Upper lobe of left lung (tissue), 6 donors: ENCODE results near the gene HK1. TPM values are rescaled to one million over a fixed set of nuclear protein-coding genes. Genes with fewer than 3 reads are reported as not detected.

Source experiments
- ATAC-seq, 2 donors: fragments of 200-7000 bp; cut with Tn5 transposase; one replicate each; pipeline ENCODE4 v1.9.1; 2022; ENCODE audit warnings: mild to moderate bottlenecking in 2 of 2, moderate library complexity in 2 of 2; ENCODE audit not compliant: low FRiP score in 2 of 2
- DNase-seq, 2 donors: peaks; one replicate each; pipeline ENCODE4 v3.0.0-alpha.2; 2019 to 2020
- H3K27ac ChIP-seq, 4 donors: fragments of 200-600 bp; sonication (generic); one replicate each; pipeline ENCODE4 v1.5.1; 2016 to 2019
- H3K27me3 ChIP-seq, 4 donors: fragments of 200-600 bp; sonication (generic); one replicate each; pipeline ENCODE4 v1.5.1; 2017 to 2019
- H3K36me3 ChIP-seq, 4 donors: fragments of 200-600 bp; sonication (generic); one replicate each; pipeline ENCODE4 v1.5.1; 2016 to 2019
- H3K4me1 ChIP-seq, 4 donors: fragments of 200-600 bp; sonication (generic); one replicate each; pipeline ENCODE4 v1.5.1; 2018 to 2019
- H3K4me3 ChIP-seq, 4 donors: fragments of 200-600 bp; sonication (generic); one replicate each; pipeline ENCODE4 v1.5.1; 2017 to 2019; ENCODE audit warnings: mild to moderate bottlenecking in 2 of 4, moderate library complexity in 1 of 4
- H3K9me3 ChIP-seq, 4 donors: fragments of 200-600 bp; sonication (generic); one replicate each; pipeline ENCODE4 v1.5.1; 2018 to 2019
- CTCF ChIP-seq, 6 experiments: fragments of 450-650 bp in 4 of 6; fragments of 200-600 bp in 2 of 6; sonication (generic) in 2 of 6; IDR thresholded peaks; one replicate each; pipeline ENCODE4 v1.5.1; 2016 to 2019; ENCODE audit warnings: antibody characterized with exemption in 6 of 6
- EP300 ChIP-seq, 4 donors: sonication (generic); formaldehyde crosslinking; IDR thresholded peaks; one replicate each; pipeline ENCODE4 v1.5.1; 2017; ENCODE audit warnings: antibody characterized with exemption in 4 of 4, control low read depth in 2 of 4
- POLR2A ChIP-seq, 4 donors: fragments of 450-650 bp; IDR thresholded peaks; one replicate each; pipeline ENCODE4 v1.5.1; 2016 to 2017; ENCODE audit warnings: antibody characterized with exemption in 4 of 4, mild to moderate bottlenecking in 2 of 4
- POLR2AphosphoS5 ChIP-seq, 2 donors: sonication (generic); formaldehyde crosslinking; IDR thresholded peaks; one replicate each; pipeline ENCODE4 v1.5.1; 2017; ENCODE audit warnings: antibody characterized with exemption in 2 of 2
- WGBS, 2 donors: methylation state at CpG; one replicate each; pipeline ENCODE4 v1.1.5; 2017 to 2018; 5-methylcytosine and 5-hydroxymethylcytosine counted together
- total RNA-seq, 6 donors: library from RNA; depleted of rRNA in 4 of 6; stranded (reverse); fragments of >200 nt in 4 of 6; gene quantifications; one replicate each; pipeline versions ENCODE4 v1.1.0 to v1.2.1, GENCODE V29; 2016 to 2021
- donor health status: DM: no; HTN: no; CAD: no; lungs with moderate emphysema.
- donor health status: DM: no; HTN: yes; CAD: no; lungs with severe emphysema.

HK1 gene
- total RNA-seq, 6 donors from 2014 or later: 60.8 to 98.5 (median 88.9) TPM

DNA sequence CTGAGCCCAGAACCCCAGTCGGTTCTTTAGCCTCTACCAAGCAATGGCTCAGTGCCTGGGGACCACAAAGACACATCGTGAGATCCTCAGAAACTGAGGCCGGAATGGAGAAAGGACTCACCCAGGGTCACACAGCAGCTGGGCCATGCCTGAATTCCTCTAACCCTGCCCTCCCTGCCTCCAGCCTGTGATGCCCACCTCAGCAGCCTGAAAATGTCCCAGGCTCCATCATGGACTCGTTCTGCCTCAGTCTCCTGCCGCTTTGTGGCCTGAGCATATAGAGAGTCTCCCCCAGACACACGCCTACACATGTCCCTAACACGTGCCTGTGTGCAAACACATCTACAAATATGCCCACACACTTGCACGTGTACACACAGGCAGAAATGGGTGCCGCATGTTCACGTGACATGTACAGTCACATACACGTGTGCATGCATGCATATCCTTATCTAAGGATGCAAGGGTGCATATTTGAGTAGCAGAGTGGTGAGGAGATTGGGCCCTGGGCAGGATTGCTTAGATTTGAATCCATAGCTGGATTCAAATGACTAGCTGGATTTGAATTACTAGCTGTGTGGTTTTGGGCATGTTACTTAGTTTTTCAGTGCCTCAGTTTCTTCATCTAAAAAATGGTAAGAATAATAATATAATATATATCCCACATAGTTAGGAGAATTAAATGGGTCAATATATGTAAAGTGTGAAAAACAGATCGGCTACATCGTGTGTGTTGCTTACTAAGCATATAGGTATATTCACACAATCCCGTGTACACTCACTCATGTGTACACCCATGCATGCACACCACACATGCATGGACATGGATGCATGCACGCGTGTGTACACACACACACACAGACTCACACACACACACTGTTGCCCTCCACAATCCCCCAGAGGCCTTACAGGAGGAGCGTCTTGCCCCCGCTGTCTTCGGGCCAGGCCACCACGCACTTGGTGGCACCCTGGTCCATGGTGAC is 136.0 kb downstream of the HK1 start:
- H3K4me1 ChIP-seq: peaks cover 4 to 13% (median 8%) of the 10 kb centered on the region in 4 donors
- no peak overlapping the region for H3K27ac ChIP-seq
- no peak overlapping the region for H3K4me3 ChIP-seq
- no peaks in the 10 kb centered on the region for H3K36me3 ChIP-seq
- DNase-seq: no peak
- no peak for ATAC-seq
- no peaks in the 10 kb centered on the region for H3K9me3 ChIP-seq
- no peak for TF ChIP-seq POLR2A (IDR thresholded peaks at IDR 0.05)
- no peak for TF ChIP-seq EP300 (IDR thresholded peaks at IDR 0.05)
- no peak for TF ChIP-seq POLR2AphosphoS5 (IDR thresholded peaks at IDR 0.05)
- TF ChIP-seq CTCF (IDR thresholded peaks at IDR 0.05): no peak
- WGBS, 2 donors: 91 to 93% methylated on average over 19 to 20 of the region's 20 CpGs
- H3K27me3 ChIP-seq: no peaks in the 10 kb centered on the region

DNA sequence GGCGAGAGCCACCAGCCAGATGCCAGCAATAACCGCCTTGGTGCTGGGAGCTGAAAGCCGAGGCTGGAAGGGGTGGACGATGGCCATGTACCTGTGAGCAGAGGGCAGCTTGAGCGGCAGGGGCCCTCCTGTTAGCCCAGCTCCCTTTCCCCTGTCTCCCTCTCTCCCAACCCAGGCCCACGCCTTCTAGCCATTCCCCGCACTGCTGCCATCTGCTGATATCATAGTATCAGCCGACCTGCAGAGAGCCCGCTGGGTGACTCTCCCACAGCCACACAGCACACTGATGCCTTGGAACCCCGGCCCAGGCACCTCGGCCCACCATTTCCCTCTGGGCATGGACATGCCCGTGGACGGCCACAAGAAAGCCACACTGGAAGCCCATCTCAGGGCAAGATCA is 136.8 kb downstream of the HK1 start:
- TF ChIP-seq POLR2AphosphoS5 (IDR thresholded peaks at IDR 0.05) (no peak), POLR2A (IDR thresholded peaks at IDR 0.05) (no peak), EP300 (IDR thresholded peaks at IDR 0.05) (no peak), CTCF (IDR thresholded peaks at IDR 0.05) (no peak)
- Histone ChIP-seq H3K9me3 (no peaks in the 10 kb centered on the region), H3K4me3 (no peak overlapping the region), H3K27me3 (no peaks in the 10 kb centered on the region), H3K36me3 (no peaks in the 10 kb centered on the region), H3K27ac (no peak overlapping the region), H3K4me1 (peaks cover 3 to 6% (median 6%) of the 10 kb centered on the region in 4 donors)
- ATAC-seq (no peak), DNase-seq (no peak)
- WGBS, 2 donors: 92 to 93% methylated on average over 13 of the region's 13 CpGs

GRCh38 chr10:69415951-69416350 is 137.7 kb downstream of the HK1 start:
- no peaks in the 10 kb centered on the region for H3K36me3 ChIP-seq
- no peak for DNase-seq
- WGBS, 2 donors: 91 to 94% methylated on average over 9 to 10 of the region's 10 CpGs
- H3K9me3 ChIP-seq: no peaks in the 10 kb centered on the region
- peaks cover 3 to 6% (median 6%) of the 10 kb centered on the region in 4 donors for H3K4me1 ChIP-seq
- H3K27me3 ChIP-seq: no peaks in the 10 kb centered on the region
- no peak for ATAC-seq
- no peak for TF ChIP-seq EP300 (IDR thresholded peaks at IDR 0.05)
- TF ChIP-seq POLR2A (IDR thresholded peaks at IDR 0.05): no peak
- TF ChIP-seq CTCF (IDR thresholded peaks at IDR 0.05): no peak
- no peak for TF ChIP-seq POLR2AphosphoS5 (IDR thresholded peaks at IDR 0.05)
- H3K27ac ChIP-seq: no peak overlapping the region
- H3K4me3 ChIP-seq: no peak overlapping the region

- no peaks in the 10 kb centered on the region for H3K27me3 ChIP-seq
- H3K27ac ChIP-seq: no peak within 1 kb of the TSS
- peaks cover 6 to 13% (median 9%) of the 10 kb centered on the region in 4 donors for H3K4me1 ChIP-seq
- no peaks in the 10 kb centered on the region for H3K9me3 ChIP-seq
- no peaks in the 10 kb centered on the region for H3K36me3 ChIP-seq
- TF ChIP-seq POLR2AphosphoS5 (IDR thresholded peaks at IDR 0.05): no peak
- TF ChIP-seq EP300 (IDR thresholded peaks at IDR 0.05): no peak
- no peak for TF ChIP-seq CTCF (IDR thresholded peaks at IDR 0.05)
- no peak for TF ChIP-seq POLR2A (IDR thresholded peaks at IDR 0.05)
- no peak for ATAC-seq
- 74 to 85% methylated on average over 5 to 10 of the region's 10 CpGs for WGBS, 2 donors
- no peak within 1 kb of the TSS for H3K4me3 ChIP-seq
- peak in 1 of 2 donors; percentile 73 for DNase-seq
Measured at GRCh38 chr10:69416695-69417094, 138.4 kb downstream of the HK1 start, which contains the start of gene TACR2. TSS of gene TACR2 (minus strand) at chr10:69416918. CDS start at chr10:69416323, 595 bp downstream.
